Cardiac septum (tissue), 1 donor: ENCODE data around the gene PLIN3. TPM values are rescaled to one million over a fixed set of nuclear protein-coding genes. Genes with fewer than 3 reads are reported as not detected.
"Not testable (repeated sequence)": the region's sequence is repeated elsewhere in the genome, so short reads cannot be mapped to it uniquely, and the experiment has no call there.

ENCODE experiments used
- DNase-seq: peaks from one replicate; pipeline ENCODE4 v3.0.0-alpha.2; 2020; ENCODE audit warnings: low spot score
- intact Hi-C: fragments of 100-400 bp; cut with DNase I; formaldehyde crosslinking; loops from one replicate; pipeline ENCODE4 v1.14.0; 2022
- long read RNA-seq: library from polyadenylated mRNA; unstranded; transcript quantifications from one replicate; pipeline ENCODE4 v2.0.0, GENCODE V29; 2021
- total RNA-seq: library from RNA; stranded (reverse); fragmentation: NEBNext Ultra II Directional; extraction: Animal tissue kit (Norgen Biotek cat#: 25700); gene quantifications from one replicate; pipeline ENCODE4 v1.2.1, GENCODE V29; 2021
- donor health status: DM: no; HTN: no; CAD: no.

Gene PLIN3
- total RNA-seq = 21.7 TPM
- long read RNA-seq, transcript PLIN3-201 (8 exons, 2,333 nt) = major isoform, 83 of 99 reads
- long read RNA-seq, partial matches to known transcripts = 10 of 99 reads
- long read RNA-seq, other reads (novel, unspliced or antisense) = 4 of 99 reads

GRCh38 chr19:4867534-4868285 lies at the start of gene PLIN3:
Gene PLIN3, minus strand, starts transcription at chr19:4867667. Its CDS starts 6,273 bp downstream, at chr19:4861394.
- peak; percentile 99 for DNase-seq
- intact Hi-C loops = loop anchor here (5.0 kb wide), 2 partner anchors 55 to 100 kb away; partner anchors contain the start of gene KDM4B

DNA sequence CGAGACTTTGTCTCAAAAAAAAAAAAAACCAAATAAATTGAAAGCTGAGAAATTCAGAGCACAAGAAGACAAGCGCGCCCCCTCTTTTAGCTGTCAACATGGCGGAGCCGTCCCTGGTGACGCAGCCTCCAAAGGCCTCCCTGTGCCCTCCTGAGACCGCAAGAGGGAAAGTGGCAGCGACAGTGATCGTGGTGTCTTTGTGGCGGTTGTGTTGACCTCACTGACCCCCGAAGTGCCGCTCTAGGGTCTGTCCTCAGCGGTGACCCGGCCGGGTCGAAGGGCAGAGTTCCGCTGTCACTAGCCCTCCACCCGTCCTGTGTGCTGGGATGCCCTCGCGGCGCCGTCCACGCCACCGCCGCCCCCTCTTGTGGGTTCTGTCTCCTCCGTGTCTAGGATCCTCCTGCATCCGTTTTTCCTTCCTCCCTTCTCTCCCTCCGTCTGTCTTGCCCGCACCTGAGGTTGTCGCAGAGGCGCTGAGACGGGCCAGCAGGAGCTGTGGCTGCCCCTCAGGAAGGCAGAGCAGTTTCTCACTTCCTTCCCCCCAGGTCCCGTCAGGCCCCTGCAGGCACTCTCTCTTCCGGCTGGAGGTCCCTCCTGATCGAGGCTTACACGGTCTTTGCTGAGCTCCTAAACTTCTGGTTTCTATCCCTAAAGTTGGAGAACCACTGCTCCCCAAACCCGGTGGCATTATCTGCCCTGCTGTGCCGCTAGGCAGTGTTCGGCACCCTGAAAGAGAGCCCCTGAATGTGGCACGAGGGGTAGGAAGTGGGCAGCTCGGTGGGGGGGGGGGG lies 49.0 kb upstream of the PLIN3 start:
- intact Hi-C loops = no loop called here
- DNase-seq = no peak

- intact Hi-C loops = loop anchor here (5.0 kb wide), 1 partner anchor 103 kb away; no protein-coding TSS in a partner anchor
- no peak for DNase-seq
These were observed 47.5 kb upstream of the PLIN3 start for GRCh38 chr19:4914736-4915501.

- intact Hi-C loops = loop anchor here (5.0 kb wide), 1 partner anchor 102 kb away; no protein-coding TSS in a partner anchor
- no peak for DNase-seq
These were observed 46.7 kb upstream of the PLIN3 start for GRCh38 chr19:4913996-4914735.

DNA sequence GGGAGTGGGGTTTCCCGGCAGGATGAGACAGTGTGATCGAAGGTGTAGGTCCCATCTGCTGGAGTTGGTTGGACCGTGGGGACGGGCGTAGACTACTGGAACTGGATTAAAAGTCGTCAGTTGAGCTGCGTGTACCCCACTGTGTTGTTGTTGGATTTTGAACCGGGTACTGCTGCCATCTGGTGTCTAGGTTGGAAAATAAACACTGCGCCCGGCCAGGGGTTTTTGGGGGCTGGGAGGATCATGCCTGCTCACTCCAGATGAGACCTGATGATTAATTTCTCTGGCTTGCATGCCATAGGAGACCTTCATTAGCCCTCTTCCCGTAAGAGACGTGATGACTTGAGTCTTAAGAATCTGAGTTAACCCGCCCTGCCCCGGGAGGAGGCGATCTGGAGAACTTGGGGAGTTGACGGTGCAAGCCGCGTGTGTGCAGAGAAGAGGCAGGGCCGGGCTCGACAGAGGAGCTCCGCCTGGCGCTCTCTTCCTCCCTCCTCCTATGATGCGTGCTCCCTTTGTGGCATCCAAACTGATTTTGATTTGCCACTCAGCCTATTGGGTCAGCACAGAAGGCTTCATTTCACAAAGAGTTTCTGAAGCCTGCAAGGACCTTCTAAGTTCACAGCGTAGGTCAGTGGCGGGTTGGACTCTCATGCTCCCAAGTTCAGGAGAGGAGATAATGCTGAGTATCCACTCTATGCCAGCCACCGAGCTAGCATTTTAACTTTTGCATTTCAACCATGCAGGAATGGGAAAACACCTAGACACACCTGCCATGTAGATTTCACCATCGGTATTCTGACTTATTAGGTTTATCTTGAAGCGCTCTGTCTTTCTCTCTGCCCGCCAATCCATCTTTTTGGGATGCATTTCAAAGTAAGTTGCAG lies 44.6 kb upstream of the PLIN3 start:
- intact Hi-C loops = loop anchor here (1.0 to 5.0 kb wide), 2 partner anchors 39 to 100 kb away; no protein-coding TSS in a partner anchor
- DNase-seq = peak; percentile 82

GRCh38 chr19:4911314-4911713 lies 43.8 kb upstream of the PLIN3 start:
- intact Hi-C loops = loop anchor here (1.0 to 5.0 kb wide), 2 partner anchors 38 to 99 kb away; no protein-coding TSS in a partner anchor
- no peak for DNase-seq

- DNase-seq = no peak
- intact Hi-C loops = loop anchor here (1.0 to 5.0 kb wide), 2 partner anchors 37 to 98 kb away; no protein-coding TSS in a partner anchor
These were observed 43.3 kb upstream of the PLIN3 start for GRCh38 chr19:4910594-4911281.

DNA sequence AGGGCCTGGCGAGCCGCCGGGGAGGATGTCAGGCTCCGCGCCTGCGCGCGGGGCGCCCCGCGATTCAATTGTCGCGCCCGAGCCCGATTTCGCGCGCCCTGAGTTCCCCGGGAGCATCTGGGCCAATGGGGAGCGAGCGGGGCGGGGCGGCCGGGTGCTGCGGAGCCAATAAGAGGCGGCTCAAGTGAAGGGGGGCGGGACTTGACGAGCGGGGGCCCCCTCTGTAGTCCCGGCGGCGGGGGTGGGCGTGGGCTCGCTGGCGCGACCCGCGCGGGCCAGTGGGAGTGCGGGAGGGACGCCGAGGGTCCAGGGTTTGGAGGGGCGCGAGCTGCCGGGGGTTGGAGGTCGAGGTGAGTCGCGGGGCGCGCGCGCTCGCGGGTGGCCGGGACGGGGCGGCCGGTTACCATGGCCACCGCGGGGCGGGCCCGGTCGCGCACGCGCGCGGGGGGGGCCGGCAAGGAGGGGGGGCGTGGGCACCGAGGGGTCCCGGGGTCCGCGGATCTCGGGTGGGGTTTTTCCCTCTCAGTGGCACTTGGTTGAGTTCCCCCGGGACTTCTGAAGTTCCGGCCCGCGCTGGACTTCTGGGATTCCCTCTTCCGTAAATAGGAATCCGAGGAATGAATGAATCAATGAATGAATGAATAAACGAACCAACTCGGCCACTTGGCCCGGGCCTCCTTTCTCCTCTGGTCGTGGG lies 42.6 kb upstream of the PLIN3 start:
- intact Hi-C loops = loop anchor here (5.0 kb wide), 1 partner anchor 98 kb away; no protein-coding TSS in a partner anchor
- peak; percentile 95 for DNase-seq

- no peak for DNase-seq
- intact Hi-C loops = no loop called here
These were observed 41.9 kb upstream of the PLIN3 start, which contains the start of gene UHRF1 for GRCh38 chr19:4909156-4909896. Gene UHRF1, plus strand, starts transcription at chr19:4909501. Its CDS starts 1,385 bp downstream, at chr19:4910886.

GRCh38 chr19:4908781-4909155 lies 41.3 kb upstream of the PLIN3 start:
- intact Hi-C loops = no loop called here
- no peak for DNase-seq

GRCh38 chr19:4908360-4908759 lies 40.9 kb upstream of the PLIN3 start:
- intact Hi-C loops = no loop called here

GRCh38 chr19:4906963-4907362 lies 39.5 kb upstream of the PLIN3 start:
- no peak for DNase-seq
- intact Hi-C loops = no loop called here

More at GRCh38 chr19:4908360-4908759, 40.9 kb upstream of the PLIN3 start:
- DNase-seq = no peak

DNA sequence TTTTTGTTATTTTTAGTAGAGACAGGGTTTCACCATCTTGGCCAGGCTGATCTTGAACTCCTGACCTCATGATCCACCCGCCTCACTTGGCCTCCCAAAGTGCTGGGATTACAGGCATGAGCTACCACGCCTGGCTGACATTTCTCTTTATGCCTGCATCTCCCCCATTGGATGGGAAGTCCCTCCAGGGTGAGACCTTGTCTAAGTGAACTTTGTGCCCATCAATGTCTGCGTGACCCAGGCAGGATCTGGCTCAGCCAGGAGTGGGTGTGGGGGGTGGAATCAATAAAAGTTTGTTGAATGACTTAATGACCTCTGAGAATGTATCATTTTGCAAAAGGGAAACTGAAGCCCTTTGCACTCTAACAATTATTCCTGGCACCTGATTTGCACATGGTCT lies 37.0 kb upstream of the PLIN3 start:
- no peak for DNase-seq
- intact Hi-C loops = no loop called here

DNA sequence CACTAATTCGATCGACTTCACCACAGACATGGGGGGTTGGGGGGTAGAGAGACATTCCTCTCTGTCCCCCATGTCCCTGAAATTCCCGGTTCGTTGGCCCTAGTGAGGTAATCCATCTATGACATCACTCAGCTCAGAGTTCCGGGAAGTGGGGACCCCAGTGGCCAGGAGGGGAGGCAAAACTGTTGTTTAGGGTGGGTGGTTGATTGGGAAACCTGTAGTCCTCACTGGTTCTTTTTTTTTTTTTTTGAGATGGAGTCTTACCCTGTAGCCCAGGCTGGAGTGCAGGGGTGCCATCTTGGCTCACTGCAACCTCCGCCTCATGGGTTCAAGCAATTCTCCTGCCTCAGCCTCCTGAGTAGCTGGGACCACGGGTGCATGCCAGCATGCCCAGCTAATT lies 35.3 kb upstream of the PLIN3 start, which contains the start of gene ARRDC5:
ARRDC5 (minus strand) TSS at position 101 of the 400 bp plus-strand sequence; CDS start at position 30, 71 bp downstream.
- intact Hi-C loops = no loop called here
- no peak for DNase-seq

DNA sequence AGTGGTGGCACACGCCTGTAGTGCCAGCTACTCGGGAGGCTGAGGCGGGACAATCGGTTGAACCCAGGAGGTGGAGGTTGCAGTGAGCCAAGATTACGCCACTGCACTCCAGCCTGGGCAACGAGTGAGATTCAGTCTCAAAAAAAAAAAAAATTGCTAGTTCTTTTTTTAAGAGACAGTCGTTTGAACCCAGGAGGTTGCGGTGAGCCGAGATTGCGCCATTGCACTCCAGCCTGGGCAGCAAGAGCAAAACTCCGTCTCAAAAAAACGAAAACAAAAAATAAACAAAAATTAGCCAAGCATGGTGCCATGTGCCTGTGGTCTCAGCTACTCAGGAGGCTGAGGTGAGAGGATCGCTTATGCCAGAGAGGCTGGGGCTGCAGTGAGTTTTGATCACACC lies 33.4 kb upstream of the PLIN3 start:
- intact Hi-C loops, DNase-seq: not testable (repeated sequence)

DNA sequence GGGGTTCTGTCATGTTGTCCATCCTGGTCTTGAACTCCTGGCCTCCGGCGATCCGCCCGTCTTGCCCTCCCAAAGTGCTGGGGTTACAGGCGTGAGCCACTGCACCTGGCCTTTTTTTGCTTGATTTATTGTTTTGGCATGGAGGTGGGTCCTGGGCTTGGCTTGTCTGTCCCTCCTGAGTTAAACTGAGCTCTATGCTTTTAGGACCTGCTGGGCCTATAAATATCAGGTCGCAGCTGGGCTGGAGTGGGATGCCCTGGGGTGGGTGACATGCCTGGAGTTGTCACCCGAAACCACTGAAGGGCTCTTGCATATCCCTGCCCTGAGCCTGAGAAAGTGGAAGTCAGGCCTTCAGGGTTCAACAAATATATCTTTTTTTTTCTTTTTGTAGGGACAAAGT lies 29.7 kb upstream of the PLIN3 start:
- DNase-seq = no peak
- intact Hi-C loops = no loop called here
